Measurements from ENCODE around the gene TRA2A.

GRCh38 chr7:23530405-23530804 lies 1.4 kb downstream of the TRA2A start:
- TF ChIP-seq CTCF (IDR thresholded peaks at IDR 0.05) = peak in 1 of 6 experiments; percentile 12
- no peak for TF ChIP-seq POLR2A (IDR thresholded peaks at IDR 0.05)
